ENCODE data around the gene ZNF831. TPM values are rescaled to one million over a fixed set of nuclear protein-coding genes. Genes with fewer than 3 reads are reported as not detected.

Gene ZNF831
- total RNA-seq, 1 experiment from 2014 or later, result not detected

DNA sequence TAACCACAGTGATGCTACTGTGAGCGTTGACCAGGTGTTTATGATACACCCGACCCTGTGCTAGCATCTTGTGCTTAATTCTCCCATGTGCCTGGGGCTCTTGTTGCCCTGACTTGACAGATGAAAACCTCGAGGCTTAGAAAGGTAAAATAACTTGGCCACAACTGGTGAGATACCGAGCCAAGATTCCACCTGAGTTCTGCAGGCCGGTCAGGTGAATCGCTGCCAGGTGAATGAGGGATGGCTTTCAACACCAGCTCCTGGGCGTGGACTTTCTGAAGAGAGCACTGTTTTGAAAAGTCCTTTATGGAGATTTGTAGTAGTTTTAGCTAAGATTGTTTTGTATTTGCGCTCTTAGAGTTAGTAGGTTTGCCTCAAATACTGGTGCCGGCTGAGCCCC is 12.2 kb upstream of the ZNF831 start:
- in situ Hi-C loops (cut with HindIII; ENCODE audit: low pct_unique_long_range_greater_than_20kb, low sequenced_read_pairs), result no loop called here
- DNase-seq (ENCODE audit: low read depth, low spot score), result no peak

DNA sequence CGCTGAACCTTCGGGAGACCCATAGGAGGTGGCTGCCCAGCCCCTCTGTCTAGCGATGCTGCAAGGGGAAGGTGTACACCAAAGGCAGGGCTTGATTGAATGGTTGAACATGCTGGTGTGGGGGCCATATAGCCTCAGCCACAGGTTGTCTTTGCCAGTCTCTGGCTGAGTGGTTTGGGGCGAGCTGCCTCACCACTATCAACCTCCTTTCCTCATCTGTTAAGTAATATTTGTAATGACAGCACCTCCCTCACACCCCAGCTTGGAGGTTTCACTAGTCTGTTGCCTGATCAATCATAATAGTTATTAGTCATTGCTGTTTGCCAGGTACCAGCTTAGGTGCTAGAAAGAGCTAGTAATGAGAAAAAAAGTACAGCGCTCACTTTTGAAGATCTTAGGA is 11.8 kb upstream of the ZNF831 start:
- DNase-seq (ENCODE audit: low read depth, low spot score), result no peak
- in situ Hi-C loops (cut with HindIII; ENCODE audit: low pct_unique_long_range_greater_than_20kb, low sequenced_read_pairs), result no loop called here

DNA sequence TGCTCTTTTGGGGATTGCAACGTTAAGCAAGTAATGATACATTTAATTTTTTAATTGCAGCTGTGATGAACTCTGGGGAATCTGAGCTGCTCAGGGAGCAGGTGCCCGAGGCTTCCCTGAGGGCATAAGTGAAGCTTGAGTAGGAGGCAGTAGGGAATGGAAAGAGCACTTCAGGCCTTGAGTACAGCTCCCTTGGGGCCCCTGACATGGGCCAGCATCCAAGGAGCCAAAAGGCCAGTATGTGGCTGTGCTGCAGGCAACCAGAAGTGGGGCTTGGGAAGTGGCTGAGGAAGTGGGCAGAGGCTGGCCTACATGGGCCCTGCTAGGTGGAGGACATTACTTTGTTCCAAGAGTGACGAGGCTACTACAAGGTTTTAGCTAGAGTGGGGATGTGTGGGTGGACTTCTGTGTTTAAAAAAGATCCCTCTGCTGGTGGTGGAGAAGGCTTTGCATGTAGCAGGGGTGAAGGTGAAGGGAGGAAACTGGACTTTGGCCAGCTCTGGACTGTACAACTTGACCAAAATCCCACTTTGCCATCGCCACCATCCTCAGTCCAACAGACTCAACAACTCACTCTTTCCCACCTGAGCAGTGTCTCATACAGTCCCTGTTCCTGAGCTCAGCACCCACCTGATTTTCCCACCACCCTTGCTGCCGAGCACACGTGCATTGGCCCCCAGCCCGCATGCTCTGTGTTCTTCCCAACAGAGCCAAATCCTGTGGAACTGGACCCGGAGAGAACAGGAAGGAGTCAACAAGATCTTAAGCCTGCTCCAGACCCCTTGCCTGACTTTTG is 10.9 kb upstream of the ZNF831 start:
- no peak for DNase-seq (ENCODE audit: low read depth, low spot score)
- in situ Hi-C loops (cut with HindIII; ENCODE audit: low pct_unique_long_range_greater_than_20kb, low sequenced_read_pairs), result no loop called here

DNA sequence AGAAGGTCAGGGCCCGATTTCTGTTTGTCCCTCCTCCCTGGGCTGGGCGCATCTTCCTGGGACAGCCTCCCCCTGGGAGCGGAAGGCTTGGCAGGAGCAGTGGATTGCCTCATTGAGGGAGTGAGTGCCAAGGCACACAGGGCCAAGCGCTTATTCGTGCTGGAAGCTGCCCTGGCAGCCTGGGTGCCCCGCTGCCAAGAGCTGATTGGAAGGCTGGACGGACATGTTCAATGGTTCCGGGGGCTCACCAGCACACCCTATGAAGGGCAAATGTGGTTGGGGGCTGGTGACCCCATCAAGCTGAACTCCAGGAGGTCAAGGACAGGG is 10.3 kb upstream of the ZNF831 start:
- DNase-seq (ENCODE audit: low read depth, low spot score), result no peak
- in situ Hi-C loops (cut with HindIII; ENCODE audit: low pct_unique_long_range_greater_than_20kb, low sequenced_read_pairs), result no loop called here

DNA sequence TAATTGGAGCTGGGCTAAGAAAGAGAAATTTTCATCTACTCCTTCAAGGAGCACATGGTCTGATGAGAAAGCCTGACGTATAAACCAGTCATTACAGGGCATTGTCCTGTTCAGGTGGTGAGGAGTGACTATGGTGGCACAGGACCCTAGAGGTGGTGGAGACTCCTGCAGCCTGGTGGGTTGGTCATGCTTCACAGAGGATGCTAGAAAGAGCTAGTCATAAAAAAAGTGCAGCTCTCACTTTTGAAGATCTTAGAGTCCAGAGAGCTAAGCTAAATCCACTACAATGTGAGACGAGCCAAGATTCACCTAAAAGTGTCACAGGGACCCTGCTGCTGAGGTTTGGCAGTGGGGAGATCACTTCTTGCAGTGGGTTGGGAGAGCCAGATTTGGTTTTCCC is 9.8 kb upstream of the ZNF831 start:
- DNase-seq (ENCODE audit: low read depth, low spot score), result no peak
- in situ Hi-C loops (cut with HindIII; ENCODE audit: low pct_unique_long_range_greater_than_20kb, low sequenced_read_pairs), result no loop called here

DNA sequence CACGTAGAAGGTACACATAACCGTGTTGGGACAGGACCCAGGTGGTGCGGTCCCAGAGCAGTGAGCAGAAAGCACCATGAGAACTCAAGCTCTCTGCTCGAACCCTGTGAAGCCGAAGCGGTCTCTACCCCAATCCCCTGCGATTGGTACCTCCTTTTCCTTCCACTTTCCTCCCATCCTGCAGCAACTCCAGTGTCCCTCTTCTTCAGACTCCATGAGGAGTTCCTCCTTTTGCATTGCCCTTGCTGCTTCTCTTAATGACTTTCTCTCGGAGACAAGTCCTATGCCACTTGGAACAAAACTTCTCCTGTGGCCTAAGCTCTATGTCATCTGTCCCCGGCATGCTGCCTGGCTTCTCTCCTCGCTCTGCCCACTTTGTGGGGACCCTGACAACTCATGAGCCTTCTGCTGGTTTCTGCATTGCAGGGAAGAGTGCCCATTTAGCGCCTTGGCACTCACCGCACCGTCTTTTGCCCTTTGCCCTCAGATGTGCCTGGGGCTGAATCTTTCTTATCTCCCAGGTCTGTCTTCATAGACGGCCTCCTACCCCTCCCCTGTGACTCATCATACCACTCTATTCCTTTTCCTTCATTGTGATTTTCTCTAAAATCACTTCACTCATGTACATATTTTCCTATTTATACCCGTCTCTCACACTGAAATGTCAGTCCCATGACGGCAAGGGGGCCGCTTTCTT is 9.2 kb upstream of the ZNF831 start:
- DNase-seq (ENCODE audit: low read depth, low spot score), result no peak
- in situ Hi-C loops (cut with HindIII; ENCODE audit: low pct_unique_long_range_greater_than_20kb, low sequenced_read_pairs), result no loop called here

DNA sequence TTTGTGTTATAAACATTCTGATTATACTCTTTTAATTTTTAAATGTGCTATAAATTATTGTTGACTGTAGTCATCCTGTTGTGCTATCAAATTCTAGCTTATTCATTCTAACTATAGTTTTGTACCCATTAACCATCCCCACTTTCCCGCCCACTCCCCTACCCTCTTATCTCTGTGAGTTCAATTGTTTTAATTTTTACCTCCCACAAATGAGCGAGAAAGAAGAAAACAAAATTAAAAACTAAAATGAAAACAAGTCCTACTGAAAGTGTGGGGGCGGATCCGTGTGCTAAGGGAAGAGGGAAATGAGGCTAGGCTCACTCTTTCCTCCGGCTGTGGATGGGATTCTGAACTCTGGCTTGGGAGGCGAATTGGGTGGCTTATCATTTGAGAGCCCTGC is 6.6 kb upstream of the ZNF831 start:
- DNase-seq (ENCODE audit: low read depth, low spot score), result no peak
- in situ Hi-C loops (cut with HindIII; ENCODE audit: low pct_unique_long_range_greater_than_20kb, low sequenced_read_pairs), result no loop called here

DNA sequence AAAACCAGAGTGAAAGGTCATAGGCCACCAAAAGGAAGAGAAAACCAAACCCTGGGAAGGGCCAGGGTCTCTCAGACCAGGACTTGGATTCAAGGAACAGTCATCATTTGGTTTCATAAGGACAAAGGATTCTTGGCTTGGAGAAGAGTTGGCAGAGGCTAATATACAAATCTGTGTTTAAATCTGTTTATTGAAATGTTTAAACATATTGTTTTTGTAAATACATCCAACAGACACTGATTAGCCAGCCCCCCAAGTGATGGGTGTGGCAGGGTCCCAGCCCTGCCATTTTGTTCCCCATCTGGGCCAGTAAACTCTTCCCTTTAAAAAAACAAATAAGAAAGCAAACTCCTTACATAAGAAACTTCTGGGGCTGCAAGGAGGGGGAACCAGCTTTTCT is 6.1 kb upstream of the ZNF831 start:
- in situ Hi-C loops (cut with HindIII; ENCODE audit: low pct_unique_long_range_greater_than_20kb, low sequenced_read_pairs), result no loop called here
- no peak for DNase-seq (ENCODE audit: low read depth, low spot score)

DNA sequence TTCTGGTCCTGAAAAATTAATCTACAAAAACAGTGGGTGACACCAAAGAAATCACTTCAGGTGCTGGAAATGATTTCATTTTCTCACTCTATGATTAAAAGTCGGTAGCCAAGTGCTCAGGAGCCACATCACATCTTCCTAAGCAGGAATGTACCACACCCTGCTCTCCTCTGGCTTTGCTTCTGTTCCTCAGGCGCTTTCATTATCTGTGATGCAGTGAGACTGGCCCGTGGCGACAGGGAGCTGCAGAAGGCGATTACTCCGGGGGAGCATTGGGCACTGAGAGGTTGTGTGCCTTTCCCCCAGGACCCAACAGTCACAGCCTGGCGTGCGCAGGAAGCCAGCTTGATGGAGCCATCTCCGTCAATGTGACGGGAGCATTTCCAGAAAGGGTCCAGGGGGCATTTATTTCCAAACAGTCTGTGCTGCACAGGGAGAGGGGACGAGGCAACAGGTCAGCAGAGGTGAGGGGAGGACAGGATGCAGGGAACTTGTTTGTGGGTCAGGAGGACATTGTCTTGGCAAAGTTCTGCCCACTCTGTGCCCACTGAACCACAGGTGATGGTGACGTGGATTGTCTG is 5.6 kb upstream of the ZNF831 start:
- DNase-seq (ENCODE audit: low read depth, low spot score), result no peak
- in situ Hi-C loops (cut with HindIII; ENCODE audit: low pct_unique_long_range_greater_than_20kb, low sequenced_read_pairs), result no loop called here

DNA sequence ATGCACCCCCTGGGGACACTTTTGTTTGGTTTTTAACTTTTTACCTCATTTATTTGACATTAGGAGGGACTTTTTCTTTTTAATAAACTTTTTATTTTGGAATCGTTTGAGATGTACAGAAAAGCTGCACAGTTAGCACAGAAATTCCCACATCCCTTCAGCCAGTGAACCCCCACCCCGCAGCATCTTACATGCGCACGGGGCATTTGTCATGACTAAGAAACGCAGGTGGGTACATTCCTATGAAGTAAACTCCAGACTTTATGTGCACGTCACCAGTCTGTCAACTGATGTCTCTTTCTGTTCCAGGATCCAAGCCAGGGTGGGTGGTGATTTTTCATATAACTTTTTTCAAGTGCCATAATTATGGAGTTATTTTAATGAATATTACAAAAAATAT is 4.9 kb upstream of the ZNF831 start:
- in situ Hi-C loops (cut with HindIII; ENCODE audit: low pct_unique_long_range_greater_than_20kb, low sequenced_read_pairs), result no loop called here
- DNase-seq (ENCODE audit: low read depth, low spot score), result no peak

DNA sequence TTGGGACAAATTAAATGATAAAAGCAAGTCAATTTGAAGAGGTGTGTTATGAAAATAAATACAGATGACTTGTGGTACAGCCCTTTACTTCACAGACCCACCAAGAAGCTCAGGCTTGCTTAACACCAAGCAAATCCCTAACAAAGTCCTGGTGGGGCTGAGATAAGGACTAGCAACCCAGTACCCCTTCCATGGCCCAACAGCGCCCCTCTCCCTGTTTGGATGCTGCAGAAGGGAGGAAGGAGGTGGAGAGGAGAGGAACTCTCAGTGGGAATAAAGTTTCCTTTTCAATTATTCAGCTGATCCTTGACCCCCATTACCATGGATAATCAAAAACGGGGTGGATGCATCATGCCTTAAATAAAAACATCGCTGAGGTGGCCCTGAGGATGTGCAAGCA is 4.5 kb upstream of the ZNF831 start:
- DNase-seq (ENCODE audit: low read depth, low spot score), result peak; percentile 7
- in situ Hi-C loops (cut with HindIII; ENCODE audit: low pct_unique_long_range_greater_than_20kb, low sequenced_read_pairs), result no loop called here

DNA sequence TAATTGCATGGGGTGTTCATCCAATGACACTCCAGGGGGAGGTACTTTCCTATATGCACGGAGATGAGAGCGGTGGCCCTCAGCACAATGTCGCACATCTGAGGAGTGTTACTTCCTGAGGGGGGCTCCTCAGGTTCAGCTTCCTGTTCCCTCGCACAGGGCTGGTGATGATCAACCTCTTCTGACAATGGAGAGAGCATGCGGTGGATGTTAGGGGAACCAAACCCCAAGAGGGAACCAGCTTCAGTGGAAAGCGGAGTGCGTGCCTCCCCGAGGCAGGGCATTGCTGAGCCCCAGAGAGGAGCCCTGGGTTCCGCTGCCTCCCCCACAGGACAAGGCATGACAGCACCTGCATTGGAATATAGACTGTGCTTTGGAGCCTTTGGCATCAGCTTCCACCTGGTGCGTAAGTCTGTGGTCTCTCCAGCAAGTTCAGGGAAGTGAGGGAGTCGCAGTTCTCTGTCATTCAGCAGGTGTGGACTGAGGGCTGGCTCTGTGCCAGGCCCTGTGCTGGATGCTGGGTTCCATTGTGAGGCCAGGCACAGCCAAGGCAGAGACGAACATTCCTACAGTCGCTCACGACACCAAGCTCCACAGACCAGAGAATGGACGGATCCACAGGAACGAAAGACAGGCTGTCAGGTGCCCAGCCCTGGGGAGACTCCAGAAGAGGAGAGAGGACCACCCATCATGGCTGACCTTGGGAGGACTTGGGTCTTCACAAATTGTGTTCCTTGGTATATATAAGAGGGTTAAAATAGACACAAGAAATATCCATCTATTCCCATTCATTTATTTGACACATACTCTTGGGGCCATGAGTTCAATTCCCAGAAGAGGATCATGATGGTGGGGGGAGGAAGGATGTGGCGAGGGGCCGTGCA is 3.9 kb upstream of the ZNF831 start:
- DNase-seq (ENCODE audit: low read depth, low spot score), result no peak
- in situ Hi-C loops (cut with HindIII; ENCODE audit: low pct_unique_long_range_greater_than_20kb, low sequenced_read_pairs), result no loop called here

DNA sequence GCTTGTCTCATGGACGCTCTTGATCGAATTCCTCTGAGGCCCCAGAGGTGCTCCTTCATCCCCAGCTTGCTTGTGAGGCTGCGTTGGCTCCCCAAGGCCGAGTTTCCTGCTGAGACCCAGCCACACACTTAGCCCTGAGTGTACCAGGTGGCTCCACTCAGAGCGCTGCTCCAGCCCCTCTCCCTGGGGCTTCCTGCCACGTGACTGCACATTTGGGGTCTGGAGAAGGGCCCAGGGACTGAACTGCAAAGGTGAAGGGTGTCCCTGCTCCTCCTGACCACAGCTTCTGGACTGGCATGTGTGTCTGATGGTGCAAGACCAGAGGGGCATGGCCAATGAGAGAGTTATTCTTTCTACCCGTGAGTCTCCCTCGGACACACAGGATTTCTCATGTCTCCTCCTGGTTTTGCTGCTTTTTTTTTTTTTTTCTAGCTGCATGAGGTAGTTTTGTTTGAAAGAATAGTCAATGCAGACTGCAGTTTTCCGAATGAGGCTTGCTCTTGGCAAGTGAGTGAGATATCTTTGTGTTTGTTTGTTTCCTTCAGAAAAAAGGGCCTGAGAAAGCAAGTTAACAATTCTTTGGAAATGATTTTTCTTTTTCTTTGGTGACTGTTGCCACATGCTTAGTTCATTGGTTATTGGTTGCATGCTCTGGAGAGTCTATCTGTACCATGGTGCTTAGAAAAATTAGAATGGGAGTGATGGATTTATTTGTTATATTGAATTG is 3.1 kb upstream of the ZNF831 start:
- in situ Hi-C loops (cut with HindIII; ENCODE audit: low pct_unique_long_range_greater_than_20kb, low sequenced_read_pairs), result no loop called here
- DNase-seq (ENCODE audit: low read depth, low spot score), result no peak

DNA sequence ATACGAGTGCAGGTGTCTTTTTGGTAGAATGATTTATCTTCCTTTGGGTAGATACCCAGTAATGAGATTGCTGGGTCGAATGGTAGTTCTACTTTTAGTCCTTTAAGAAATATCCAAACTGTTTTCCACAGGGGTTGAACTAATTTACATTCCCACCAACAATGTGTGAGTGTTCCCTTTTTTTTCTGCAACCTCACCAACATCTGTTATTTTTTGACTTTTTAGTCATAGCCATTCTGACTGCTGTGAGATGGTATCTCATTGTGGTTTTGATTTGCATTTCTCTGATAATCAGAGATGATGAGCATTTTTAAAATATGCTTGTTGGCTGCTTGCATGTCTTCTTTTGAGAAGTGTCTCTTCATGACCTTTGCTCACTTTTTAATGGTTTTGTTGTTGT is 1.9 kb upstream of the ZNF831 start:
- in situ Hi-C loops (cut with HindIII; ENCODE audit: low pct_unique_long_range_greater_than_20kb, low sequenced_read_pairs), result no loop called here

DNA sequence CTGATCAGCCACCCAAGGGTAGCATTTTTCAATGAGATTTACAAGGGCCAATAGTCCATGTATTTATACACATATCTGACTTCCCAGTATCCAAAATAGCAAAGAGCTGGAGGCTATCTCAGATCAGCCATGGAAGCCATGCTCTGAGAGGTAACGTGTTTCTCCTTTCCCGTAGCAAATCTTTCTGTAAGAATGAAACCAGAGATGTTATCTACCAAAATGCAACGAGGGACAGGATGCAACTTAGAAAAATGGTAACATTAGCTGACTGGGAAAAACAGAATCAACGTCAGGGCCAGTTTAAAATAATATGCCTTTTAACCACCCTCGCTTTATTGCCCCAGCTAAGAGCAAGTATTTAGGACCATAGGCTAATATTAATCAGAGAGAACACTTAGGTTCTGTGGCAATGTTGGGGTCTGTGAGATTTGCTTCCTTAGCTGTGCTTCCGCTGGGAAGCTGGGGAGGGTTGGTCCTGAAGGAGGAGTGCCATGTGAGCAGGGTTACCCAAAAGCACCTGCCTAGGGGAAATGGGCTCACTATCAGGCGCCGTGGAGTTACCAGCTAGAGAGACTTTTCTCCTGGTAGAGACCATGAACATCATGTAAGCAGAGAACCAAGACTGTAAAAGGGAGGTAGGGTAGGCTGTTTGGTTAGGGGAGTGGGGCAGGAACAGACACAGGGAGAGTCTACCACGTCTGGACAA is 1.2 kb downstream of the ZNF831 start:
- in situ Hi-C loops (cut with HindIII; ENCODE audit: low pct_unique_long_range_greater_than_20kb, low sequenced_read_pairs), result no loop called here
- DNase-seq (ENCODE audit: low read depth, low spot score), result no peak

More for the DNA sequence above, 1.9 kb upstream of the ZNF831 start:
- no peak for DNase-seq (ENCODE audit: low read depth, low spot score)

DNA sequence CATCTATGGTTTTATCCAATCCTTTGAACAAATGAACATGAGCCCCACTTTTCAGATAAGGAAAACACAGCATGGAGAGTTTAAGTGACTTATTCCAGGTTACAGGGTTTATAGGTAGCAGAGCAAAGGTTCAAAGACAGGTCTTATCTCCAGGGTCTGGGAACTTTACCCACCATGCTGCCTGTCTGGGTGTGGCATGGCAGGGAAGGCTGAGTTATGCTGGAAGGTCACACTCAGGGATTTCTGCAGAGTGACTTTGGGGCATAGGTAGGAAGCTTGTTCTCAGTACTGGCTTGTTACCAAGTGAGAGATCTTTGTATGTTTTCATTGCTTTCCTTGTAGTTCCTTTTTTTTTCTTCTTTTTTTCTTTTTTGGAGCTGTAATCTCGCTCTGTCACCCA is 1.8 kb downstream of the ZNF831 start:
- in situ Hi-C loops (cut with HindIII; ENCODE audit: low pct_unique_long_range_greater_than_20kb, low sequenced_read_pairs), result no loop called here

More for the DNA sequence above, 1.8 kb downstream of the ZNF831 start:
- no peak for DNase-seq (ENCODE audit: low read depth, low spot score)

Measured in SK-MEL-5 (cell line).